Liver (tissue), 9 donors: ENCODE measurements around the gene SYK. TPM values are rescaled to one million over a fixed set of nuclear protein-coding genes. Genes with fewer than 3 reads are reported as not detected.
A peak's percentile ranks its signal among the peaks of the same experiment; 100 is the strongest.

ENCODE experiments used
- DNase-seq: peaks from one replicate; pipeline ENCODE4 v3.0.0-alpha.2; 2017; ENCODE audit warnings: low spot score
- H3K27ac ChIP-seq, 2 donors: one replicate each; pipeline ENCODE4 v1.7.0; 2013; ENCODE audit warnings: inconsistent platforms in 2 of 2, low read length in 2 of 2, control low read depth in 1 of 2, low read depth in 1 of 2, mild to moderate bottlenecking in 1 of 2
- H3K27me3 ChIP-seq, 4 donors: one replicate each; pipeline versions ENCODE4 v1.6.1 to v1.7.0; 2013; ENCODE audit warnings: low read length in 3 of 4, inconsistent platforms in 1 of 4, mild to moderate bottlenecking in 1 of 4, moderate library complexity in 1 of 4; ENCODE audit not compliant: control insufficient read depth in 4 of 4, insufficient read depth in 4 of 4
- H3K36me3 ChIP-seq, 4 donors: one replicate each; pipeline versions ENCODE4 v1.6.1 to v1.7.0; 2013; ENCODE audit warnings: low read length in 3 of 4, mild to moderate bottlenecking in 3 of 4, low read depth in 1 of 4, moderate library complexity in 1 of 4; ENCODE audit not compliant: control insufficient read depth in 4 of 4, insufficient read depth in 3 of 4
- H3K4me1 ChIP-seq, 4 donors: one replicate each; pipeline versions ENCODE4 v1.6.1 to v1.7.0; 2013; ENCODE audit warnings: low read length in 3 of 4, mild to moderate bottlenecking in 3 of 4, moderate library complexity in 1 of 4; ENCODE audit not compliant: control insufficient read depth in 4 of 4, insufficient read depth in 4 of 4
- H3K4me3 ChIP-seq, 3 donors: one replicate each; pipeline versions ENCODE4 v1.6.1 to v1.7.0; 2013; ENCODE audit warnings: low read length in 3 of 3, control low read depth in 1 of 3, low read depth in 1 of 3, mild to moderate bottlenecking in 1 of 3
- H3K9ac ChIP-seq, 2 donors: one replicate each; pipeline ENCODE4 v1.7.0; 2013; ENCODE audit warnings: low read length in 2 of 2, mild to moderate bottlenecking in 2 of 2, moderate library complexity in 2 of 2, control low read depth in 1 of 2, low read depth in 1 of 2
- H3K9me3 ChIP-seq, 4 donors: one replicate each; pipeline versions ENCODE4 v1.6.1 to v1.7.0; 2013; ENCODE audit warnings: low read length in 3 of 4; ENCODE audit not compliant: control insufficient read depth in 4 of 4
- ATF3 ChIP-seq: IDR thresholded peaks from 2 replicates; pipeline ENCODE4 v1.6.1; 2016; ENCODE audit warnings: antibody characterized with exemption
- CTCF ChIP-seq: fragments of 150-350 bp; IDR thresholded peaks from 2 replicates; pipeline ENCODE4 v1.5.1; 2017; ENCODE audit warnings: improper control_type of control experiment, low read depth, low read length; ENCODE audit not compliant: missing input control
- EGR1 ChIP-seq, 2 donors: IDR thresholded peaks; 2 replicates each; pipeline ENCODE4 v1.6.1; 2016 to 2018; ENCODE audit warnings: antibody characterized with exemption in 2 of 2, low read depth in 2 of 2
- FOXA1 ChIP-seq: IDR thresholded peaks from 2 replicates; pipeline ENCODE4 v1.6.1; 2016; ENCODE audit warnings: antibody characterized with exemption
- FOXA2 ChIP-seq: IDR thresholded peaks from 2 replicates; pipeline ENCODE4 v1.6.1; 2016; ENCODE audit warnings: antibody characterized with exemption
- GABPA ChIP-seq, 2 donors: IDR thresholded peaks in 1 of 2; conservative IDR thresholded peaks in 1 of 2; 2 replicates each; pipeline ENCODE4 v1.6.1; 2016; ENCODE audit warnings: antibody characterized with exemption in 2 of 2, mild to moderate bottlenecking in 1 of 2, moderate library complexity in 1 of 2
- JUND ChIP-seq, 2 donors: IDR thresholded peaks; 2 replicates each; pipeline ENCODE4 v1.6.1; 2016; ENCODE audit warnings: antibody characterized with exemption in 2 of 2
- RAD21 ChIP-seq, 2 donors: IDR thresholded peaks; 2 replicates each; pipeline ENCODE4 v1.6.1; 2016; ENCODE audit warnings: antibody characterized with exemption in 2 of 2, mild to moderate bottlenecking in 2 of 2
- REST ChIP-seq: IDR thresholded peaks from 2 replicates; pipeline ENCODE4 v1.6.1; 2016; ENCODE audit warnings: antibody characterized with exemption, mild to moderate bottlenecking
- RXRA ChIP-seq, 2 donors: IDR thresholded peaks; 2 replicates each; pipeline ENCODE4 v1.6.1; 2017 to 2018; ENCODE audit warnings: antibody characterized with exemption in 2 of 2, mild to moderate bottlenecking in 1 of 2
- SP1 ChIP-seq: IDR thresholded peaks from 2 replicates; pipeline ENCODE4 v1.6.1; 2018; ENCODE audit warnings: antibody characterized with exemption, mild to moderate bottlenecking
- TAF1 ChIP-seq: conservative IDR thresholded peaks from 2 replicates; pipeline ENCODE4 v1.6.1; 2016; ENCODE audit warnings: antibody characterized with exemption, mild to moderate bottlenecking
- YY1 ChIP-seq: IDR thresholded peaks from 2 replicates; pipeline ENCODE4 v1.6.1; 2016; ENCODE audit warnings: antibody characterized with exemption, mild to moderate bottlenecking
- WGBS: extraction: QIAGEN DNeasy Blood & Tissue Kit; methylation state at CpG from one replicate; pipeline ENCODE4 v1.1.7; 2013; 5-methylcytosine and 5-hydroxymethylcytosine counted together
- polyA plus RNA-seq, 2 donors: library from polyadenylated mRNA; stranded (reverse) in 1 of 2; unstranded in 1 of 2; fragments of 200-250 nt in 1 of 2; fragments of >200 nt in 1 of 2; fragmentation: Nextera tagmentation in 1 of 2; extraction: Ambion mirVana in 1 of 2; gene quantifications; one replicate each; pipeline versions ENCODE4 v1.2.1 to v1.2.3, GENCODE V29; 2013 to 2015
- total RNA-seq, 2 donors: library from RNA; depleted of rRNA; stranded (reverse); fragments of >200 nt; gene quantifications; one replicate each; pipeline ENCODE4 v1.2.3, GENCODE V29; 2014
- TF ChIP-seq, protein P1 (sequence below): IDR thresholded peaks from 2 replicates; pipeline ENCODE4 v1.6.1; 2016; ENCODE audit warnings: antibody characterized with exemption
- donor health status: healthy.
- donor health status: healthy.
- donor health status: healthy.
- donor health status: healthy.
- donor health status: healthy.

Gene SYK
- total and polyA plus RNA-seq, 4 donors, result 2.0 to 15.4 (median 4.1) TPM

- Histone ChIP-seq H3K27me3 (no peaks in the 10 kb centered on the region), H3K9ac (no peak overlapping the region), H3K9me3 (no peaks in the 10 kb centered on the region), H3K36me3 (no peaks in the 10 kb centered on the region), H3K4me1 (no peaks in the 10 kb centered on the region), H3K4me3 (no peak overlapping the region), H3K27ac (no peak overlapping the region)
- no peak for DNase-seq
- WGBS, result 72% methylated on average over 3 of the region's 3 CpGs
- TF ChIP-seq JUND (IDR thresholded peaks at IDR 0.05) (no peak), REST (no peak), FOXA1 (no peak), YY1 (no peak), GABPA (IDR thresholded peaks at IDR 0.05 in 1 of 2, conservative IDR thresholded peaks at IDR 0.05 in 1 of 2) (no peak), SP1 (no peak)
These were observed 30.7 kb upstream of the SYK start for GRCh38 chr9:90770927-90771326.

DNA sequence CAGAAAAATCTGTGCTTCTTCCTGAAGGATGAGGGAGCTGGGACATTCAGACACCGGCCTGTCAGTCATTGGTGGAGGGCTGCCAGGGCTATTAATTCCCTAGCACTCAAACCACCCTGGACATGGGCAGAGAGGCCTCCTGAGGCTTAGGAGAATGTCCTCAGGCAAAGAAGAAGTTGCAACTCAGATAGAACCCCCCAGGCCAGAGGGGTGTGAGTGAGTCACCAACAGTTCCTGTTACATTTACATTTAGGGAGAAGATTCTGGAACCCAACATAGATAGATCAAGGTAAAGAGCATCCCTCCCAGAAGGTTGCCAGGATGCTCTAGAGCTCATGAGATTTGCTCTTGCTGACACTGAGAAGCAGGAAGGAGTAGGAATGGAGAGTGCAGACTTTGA is 29.2 kb upstream of the SYK start:
- no peak overlapping the region for H3K27ac ChIP-seq
- TF ChIP-seq TAF1, result no peak
- no peak for TF ChIP-seq FOXA2
- no peak for TF ChIP-seq FOXA1
- no peak for TF ChIP-seq EGR1 (IDR thresholded peaks at IDR 0.05; ENCODE audit: low read depth in 2 of 2)
- no peak for TF ChIP-seq ATF3

GRCh38 chr9:90773617-90774016 is 28.0 kb upstream of the SYK start:
- DNase-seq, result no peak
- WGBS, result 83% methylated on average over 1 of the region's 1 CpG
- no peaks in the 10 kb centered on the region for H3K4me1 ChIP-seq

More for the DNA sequence above, 29.2 kb upstream of the SYK start:
- Histone ChIP-seq H3K9me3 (no peaks in the 10 kb centered on the region), H3K36me3 (no peaks in the 10 kb centered on the region), H3K4me3 (no peak overlapping the region), H3K27me3 (no peaks in the 10 kb centered on the region), H3K9ac (no peak overlapping the region), H3K4me1 (no peaks in the 10 kb centered on the region)
- no peak for DNase-seq
- WGBS, result 85% methylated on average over 1 of the region's 1 CpG

More at GRCh38 chr9:90773617-90774016, 28.0 kb upstream of the SYK start:
- TF ChIP-seq CTCF (peak; percentile 23), GABPA (IDR thresholded peaks at IDR 0.05 in 1 of 2, conservative IDR thresholded peaks at IDR 0.05 in 1 of 2) (no peak), RXRA (IDR thresholded peaks at IDR 0.05) (no peak), TAF1 (no peak), RAD21 (IDR thresholded peaks at IDR 0.05) (peak; percentile 58 to 66), FOXA1 (no peak), YY1 (no peak), JUND (IDR thresholded peaks at IDR 0.05) (no peak)
- TF ChIP-seq, protein P1, sequence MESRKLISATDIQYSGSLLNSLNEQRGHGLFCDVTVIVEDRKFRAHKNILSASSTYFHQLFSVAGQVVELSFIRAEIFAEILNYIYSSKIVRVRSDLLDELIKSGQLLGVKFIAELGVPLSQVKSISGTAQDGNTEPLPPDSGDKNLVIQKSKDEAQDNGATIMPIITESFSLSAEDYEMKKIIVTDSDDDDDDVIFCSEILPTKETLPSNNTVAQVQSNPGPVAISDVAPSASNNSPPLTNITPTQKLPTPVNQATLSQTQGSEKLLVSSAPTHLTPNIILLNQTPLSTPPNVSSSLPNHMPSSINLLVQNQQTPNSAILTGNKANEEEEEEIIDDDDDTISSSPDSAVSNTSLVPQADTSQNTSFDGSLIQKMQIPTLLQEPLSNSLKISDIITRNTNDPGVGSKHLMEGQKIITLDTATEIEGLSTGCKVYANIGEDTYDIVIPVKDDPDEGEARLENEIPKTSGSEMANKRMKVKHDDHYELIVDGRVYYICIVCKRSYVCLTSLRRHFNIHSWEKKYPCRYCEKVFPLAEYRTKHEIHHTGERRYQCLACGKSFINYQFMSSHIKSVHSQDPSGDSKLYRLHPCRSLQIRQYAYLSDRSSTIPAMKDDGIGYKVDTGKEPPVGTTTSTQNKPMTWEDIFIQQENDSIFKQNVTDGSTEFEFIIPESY, result no peak
- no peaks in the 10 kb centered on the region for H3K27me3 ChIP-seq
- no peak overlapping the region for H3K27ac ChIP-seq
- no peak overlapping the region for H3K4me3 ChIP-seq
- H3K36me3 ChIP-seq, result no peaks in the 10 kb centered on the region
- H3K9ac ChIP-seq, result no peak overlapping the region
- no peaks in the 10 kb centered on the region for H3K9me3 ChIP-seq
